NCI-H345 treated with DMSO at 0.1 percent for 48 hours (cell line): Measurements from ENCODE around the gene RBM4B.
"Not testable (repeated sequence)": the region's sequence is repeated elsewhere in the genome, so short reads cannot be mapped to it uniquely, and the experiment has no call there.

Experiments
- DNase-seq: peaks from one replicate; lab custom pipeline; 2025; ENCODE audit not compliant: unreplicated experiment; lab: John Stamatoyannopoulos, UW

RBM4B gene, protein sequence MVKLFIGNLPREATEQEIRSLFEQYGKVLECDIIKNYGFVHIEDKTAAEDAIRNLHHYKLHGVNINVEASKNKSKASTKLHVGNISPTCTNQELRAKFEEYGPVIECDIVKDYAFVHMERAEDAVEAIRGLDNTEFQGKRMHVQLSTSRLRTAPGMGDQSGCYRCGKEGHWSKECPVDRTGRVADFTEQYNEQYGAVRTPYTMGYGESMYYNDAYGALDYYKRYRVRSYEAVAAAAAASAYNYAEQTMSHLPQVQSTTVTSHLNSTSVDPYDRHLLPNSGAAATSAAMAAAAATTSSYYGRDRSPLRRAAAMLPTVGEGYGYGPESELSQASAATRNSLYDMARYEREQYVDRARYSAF

DNA sequence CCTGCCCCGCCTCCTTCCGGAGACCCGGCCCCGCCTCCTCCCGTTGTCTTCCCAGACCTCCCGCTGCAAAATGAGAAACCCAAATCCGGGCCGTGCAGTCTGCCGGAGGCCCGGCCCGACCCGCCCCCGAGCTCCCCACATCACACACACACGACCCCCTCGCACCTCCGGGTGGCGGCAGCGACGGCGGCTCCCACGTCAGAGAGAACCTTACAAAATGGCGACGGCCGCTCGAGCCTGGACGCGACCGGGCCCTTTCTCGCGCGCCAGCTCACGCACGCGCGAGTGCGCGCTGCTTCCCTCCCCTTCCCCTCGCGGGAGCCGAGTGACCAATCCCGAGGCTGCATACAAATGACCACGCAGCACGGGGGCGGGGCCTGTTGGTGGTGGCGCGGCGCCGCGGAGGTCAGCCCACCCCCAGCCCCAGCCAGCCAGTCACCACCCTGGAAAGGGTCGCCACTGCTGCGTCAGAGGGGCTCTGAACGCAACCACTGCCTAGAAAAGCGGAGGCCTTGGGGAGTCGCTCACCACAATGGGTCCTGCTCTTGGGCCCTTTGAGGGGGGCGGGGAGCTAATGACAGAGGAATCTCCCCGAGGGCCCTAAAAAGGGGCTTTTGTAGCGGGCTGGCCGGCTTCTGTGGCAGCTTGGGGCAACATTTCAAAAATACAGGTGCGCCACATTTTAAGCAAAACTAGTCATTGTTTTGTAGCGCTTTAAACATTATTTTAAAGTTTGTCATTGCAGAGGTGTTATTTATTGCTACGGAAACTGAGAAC lies at the start of gene RBM4B:
TSS of gene RBM4B (minus strand) at position 289 of the 777 bp plus-strand sequence. CDS start 808 bp downstream, outside the sequence.
- peak; percentile 96 for DNase-seq

DNA sequence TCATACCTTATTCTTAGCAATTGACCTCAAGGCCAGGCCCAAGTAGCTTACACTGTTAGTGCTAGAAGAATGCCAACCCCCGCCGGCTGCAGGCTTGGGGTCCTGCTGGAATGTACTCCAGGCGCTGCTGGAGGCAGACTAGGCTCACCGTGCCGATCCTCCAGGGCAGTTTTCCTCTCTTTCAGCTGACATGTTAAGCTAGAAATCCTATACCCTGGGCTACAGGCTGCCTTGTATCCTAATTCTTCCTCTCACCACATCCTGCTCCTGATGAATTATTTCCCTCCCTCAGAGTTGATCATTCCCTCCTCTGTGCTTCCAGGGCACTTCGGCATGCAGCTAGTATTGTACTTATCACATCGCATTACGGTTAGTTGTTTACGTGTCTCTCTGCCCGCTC lies 48.0 kb upstream of the RBM4B start:
- no peak for DNase-seq

DNA sequence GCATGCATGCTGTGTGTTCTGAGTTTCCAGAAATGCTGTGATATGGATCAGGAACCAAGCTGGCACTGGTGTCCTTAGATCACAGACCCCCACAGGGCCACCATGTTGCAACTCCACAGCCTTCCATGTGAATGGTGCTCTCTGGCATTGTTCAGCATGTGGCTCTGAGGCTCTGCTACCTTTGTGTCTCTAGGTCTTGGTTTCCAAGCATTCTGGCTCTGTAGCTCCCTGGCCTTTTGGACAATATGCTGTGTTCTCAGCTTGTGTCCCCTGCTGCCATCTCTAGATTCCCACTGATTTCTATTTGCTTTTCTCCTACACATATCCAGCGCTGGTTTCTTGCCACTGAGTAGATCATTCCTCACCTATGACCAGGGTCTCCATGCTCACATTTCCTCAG lies 47.4 kb upstream of the RBM4B start:
- no peak for DNase-seq

DNA sequence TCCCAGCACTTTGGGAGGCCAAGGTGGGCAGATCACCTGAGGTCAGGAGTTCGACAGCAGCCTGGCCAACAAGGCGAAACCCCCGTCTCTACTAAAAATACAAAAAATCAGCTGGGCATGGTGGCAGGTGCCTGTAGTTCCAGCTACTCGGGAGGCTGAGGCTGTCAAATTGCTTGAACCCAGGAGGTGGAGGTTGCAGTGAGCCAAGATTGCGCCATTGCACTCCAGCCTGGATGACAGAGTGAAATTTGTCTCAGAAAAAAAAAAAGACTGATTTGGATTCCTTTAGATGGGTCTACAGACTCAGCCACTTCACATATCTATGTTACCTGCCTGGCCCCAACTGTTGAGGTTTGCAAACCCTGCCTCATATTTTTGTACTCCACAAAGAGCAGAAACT lies 46.5 kb upstream of the RBM4B start:
- DNase-seq, result not testable (repeated sequence)

DNA sequence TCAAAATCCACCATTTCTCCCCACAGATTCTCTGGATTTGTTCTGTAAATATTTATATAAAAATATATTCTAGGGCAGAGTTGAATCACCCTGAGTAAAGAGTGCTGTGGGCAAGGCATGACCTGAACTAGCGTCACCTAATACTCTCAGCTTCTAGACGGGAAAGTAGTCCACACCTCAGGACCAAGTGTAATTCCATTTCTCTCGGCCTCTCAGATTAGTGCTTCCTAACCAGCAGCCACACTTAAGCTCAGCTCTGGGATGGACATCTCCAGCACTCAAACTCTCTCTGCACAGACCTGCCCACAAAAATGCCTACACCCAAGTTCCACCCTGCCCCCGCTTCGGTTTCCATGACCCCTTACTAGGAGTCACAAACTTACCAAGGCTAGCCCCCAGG lies 46.0 kb upstream of the RBM4B start:
- DNase-seq, result no peak

DNA sequence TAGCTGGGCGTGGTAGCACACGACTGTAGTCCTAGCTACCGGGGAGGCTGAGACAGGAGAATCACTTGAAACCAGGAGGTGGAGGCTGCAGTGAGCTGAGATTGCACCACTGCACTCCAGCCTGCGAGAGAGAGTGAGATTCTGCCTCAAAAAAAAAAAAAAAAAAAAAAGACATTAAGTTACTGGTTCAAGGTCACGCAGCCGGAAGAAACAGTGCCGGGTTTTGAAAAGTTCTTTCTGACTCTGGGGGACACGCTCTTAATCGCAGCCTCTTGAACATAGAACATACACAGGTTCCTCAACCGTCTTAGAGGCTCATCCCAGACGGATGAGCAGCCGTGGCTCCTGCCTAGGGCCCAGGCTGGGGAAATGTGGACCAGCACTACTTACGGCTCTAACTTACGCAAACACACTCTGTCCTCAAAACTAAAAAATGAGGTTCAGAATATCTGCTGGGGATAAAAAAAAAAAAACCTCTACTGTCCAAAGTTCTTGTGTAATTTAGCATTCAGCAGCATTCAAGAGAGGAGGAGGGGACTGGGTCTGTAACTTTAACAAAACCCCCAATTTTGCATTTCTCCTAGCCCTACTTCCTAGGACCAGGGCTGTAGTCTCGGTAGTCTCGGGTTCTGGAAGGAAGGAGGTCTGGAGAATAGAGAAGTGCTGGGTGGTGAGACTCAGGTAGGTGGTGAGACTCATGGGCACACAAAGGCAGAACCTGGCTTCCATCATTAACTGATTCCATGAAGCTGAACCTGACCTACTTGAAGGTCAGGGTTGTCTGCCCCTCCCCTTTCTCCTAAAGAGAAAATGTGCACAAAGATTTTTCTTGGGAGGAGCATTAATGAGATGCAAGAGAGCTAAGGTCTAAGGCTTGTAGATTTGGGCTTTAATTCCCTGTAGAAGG lies 45.3 kb upstream of the RBM4B start:
- no peak for DNase-seq

DNA sequence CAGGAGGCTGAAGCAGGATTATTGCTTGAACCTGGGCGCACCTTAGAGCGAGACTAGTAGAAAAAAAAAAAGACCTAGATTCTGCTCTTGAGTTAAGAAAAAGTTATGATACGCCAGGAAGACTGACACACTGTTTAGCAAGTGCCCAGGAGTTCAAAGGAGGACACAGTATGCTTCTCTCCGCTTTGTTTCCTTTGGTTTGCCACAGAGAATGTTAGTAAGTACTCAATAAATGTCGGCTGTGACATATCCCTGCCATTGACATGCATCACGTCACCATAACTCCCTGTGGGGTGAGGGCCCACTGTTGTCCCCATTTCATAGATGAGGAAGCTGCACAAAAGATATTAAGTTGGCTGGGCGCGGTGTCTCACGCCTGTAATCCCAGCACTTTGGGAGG lies 44.3 kb upstream of the RBM4B start:
- no peak for DNase-seq

DNA sequence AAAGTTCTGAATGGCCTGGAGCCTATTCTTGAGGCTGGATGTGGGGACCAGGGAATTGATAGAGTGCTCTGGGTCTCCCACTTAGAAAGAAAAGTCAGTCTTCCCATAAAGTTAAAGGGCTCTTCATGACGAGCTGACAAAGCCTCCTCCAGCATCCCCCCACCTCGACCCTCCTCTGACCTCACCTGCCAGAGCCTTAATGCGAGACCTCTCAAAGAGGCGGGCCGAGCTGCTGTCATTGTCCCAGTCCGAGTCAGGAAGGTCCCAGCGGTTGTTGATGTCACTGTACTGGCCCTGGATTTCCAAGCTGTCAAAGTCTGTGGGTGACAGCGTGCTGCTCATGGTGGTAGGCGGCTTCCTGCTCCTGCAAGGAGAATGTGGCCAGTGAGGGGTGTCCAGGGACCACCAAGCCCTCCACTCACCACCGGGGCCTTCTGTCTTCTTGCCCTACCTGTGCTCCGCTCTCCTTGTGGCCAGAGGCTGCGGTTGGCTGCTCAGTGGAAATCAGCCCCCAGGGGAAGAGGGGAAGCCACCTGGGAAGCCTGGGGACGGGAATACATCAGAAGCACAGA lies 43.3 kb upstream of the RBM4B start:
- DNase-seq, result no peak

DNA sequence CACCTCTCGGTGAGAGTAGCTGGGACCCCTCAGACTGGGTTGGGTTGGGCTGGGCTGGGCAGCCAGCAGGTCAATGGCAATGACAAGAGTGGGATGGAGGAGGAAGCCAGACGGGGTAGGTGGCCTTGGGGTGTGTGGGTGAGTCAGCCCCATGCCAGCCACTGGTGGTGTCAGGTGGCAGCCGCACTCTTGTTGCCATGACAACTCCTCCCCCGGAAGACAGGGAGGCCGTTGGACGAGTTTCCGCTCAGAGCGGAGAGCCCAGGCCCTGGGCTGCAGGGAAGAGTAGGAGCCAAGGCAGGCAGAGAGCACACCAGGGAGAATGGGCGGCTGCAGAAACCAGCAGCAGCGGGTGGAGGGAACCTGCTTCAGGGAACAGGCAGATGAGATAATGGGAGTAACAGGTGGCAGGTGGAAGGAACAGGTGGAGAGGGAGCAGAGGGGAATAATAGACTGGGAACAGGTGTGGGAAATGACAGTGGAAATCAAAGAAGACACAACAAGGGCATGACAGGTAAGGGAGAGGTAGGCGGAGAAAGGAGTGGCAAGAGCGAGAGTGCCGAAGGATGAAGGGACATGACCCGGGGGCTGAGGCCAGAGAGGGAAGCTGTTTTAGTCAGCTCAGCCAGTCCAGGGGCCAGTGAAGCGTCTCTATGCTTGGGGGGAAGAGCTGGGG lies 42.7 kb upstream of the RBM4B start:
- DNase-seq, result peak; percentile 98

DNA sequence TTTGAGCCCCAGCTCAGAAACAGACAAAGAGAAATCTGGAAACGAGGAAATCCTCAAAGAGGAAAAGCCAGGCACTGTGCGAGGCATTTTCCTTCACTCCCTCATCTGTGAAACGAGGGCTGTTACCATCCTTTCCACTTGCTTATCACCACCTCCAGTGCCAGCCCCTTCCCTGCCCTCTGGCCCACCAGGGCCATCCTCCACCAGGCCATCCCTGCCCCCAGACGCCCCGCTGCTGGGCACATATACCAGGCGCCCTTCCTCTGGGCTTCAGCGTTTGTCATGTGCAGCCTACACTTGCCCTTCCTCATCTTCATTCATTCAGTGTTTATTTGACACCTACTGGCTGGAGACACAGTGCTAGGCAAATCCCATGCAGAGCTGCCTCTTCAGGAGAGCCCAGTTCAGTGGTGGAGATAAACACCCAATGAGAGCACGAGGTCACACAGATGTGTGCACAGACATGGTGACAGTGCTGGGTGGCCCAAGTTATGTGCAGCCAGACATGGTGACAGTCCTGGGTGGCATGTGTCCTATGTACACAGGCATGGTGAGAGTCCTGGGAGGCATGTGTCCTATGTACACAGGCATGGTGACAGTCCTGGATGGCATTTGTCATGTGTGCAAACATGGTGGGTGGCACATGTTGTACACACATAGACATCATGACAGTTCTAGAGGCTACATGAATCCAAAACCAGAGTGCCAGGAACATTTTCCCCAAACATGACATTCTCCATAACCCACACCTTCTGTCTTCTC lies 41.6 kb upstream of the RBM4B start:
- no peak for DNase-seq

DNA sequence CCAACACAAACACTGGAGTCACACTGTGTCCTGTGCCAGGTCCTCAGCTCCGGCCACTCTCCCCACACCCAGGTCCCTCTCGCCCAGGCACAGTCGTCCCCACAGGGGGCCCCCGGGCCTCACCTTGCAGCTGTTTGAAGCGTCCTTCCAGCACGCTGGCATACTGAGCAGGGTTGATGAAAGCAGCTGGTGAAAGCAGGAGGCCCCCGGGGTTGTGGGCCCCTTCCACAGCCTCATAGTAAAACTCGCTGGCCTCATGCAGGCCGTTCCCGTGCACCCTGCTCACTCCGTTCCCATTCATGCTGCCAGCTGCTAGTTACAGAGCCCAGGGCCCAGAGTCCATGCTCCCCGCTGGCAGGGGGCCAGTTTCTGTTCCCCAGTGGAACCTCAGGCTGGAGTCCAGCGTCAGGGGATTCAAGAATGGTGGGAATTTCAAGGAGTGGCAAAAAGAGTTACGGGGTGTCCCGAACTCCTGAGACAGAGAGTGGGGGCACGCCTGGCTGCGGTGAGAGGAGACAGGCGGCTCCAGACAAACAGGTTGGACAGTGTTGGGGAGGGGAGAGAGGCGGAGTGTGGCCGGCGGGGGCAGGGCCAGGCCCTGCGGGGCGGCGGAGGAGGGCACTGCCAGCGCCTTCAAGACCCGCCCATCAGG lies 40.8 kb upstream of the RBM4B start:
- no peak for DNase-seq

DNA sequence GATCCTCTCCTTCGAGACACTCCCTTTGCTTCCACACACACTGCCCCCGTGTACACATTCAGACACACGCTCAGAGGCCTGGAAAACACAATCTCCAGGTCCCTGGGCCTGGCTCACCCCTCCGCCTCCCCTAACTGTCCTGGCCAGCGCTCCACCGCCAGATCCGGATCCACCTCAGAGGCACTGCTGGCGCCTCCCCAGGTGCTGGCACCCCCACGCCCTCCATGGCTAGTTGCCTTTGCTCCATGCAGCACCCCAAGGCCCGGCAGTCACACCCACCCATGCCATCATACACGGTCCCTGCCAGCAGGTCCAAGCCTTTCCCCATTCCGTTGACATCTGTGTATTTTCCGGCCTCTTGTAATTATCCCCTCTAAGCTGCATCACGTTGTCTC lies 40.2 kb upstream of the RBM4B start:
- DNase-seq, result no peak

DNA sequence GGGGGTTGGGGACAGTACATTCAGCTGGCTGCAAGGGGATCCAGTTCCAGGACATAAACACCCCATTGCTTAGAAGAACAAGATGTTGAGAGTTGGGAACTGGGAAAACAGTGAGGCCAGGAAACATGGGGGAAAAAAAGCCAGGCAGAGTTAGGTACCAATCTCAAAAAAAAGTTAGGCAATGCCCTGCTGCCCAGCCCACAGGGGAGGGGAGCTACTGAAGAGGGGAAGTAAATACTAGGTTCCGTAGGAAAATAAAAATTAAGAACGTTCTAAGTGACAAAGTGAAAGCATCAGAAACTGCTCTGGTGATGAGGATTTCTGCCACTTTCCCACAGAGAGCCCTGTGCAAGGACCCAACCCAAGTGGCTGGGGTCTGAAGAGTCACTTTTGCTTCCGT lies 39.3 kb upstream of the RBM4B start:
- no peak for DNase-seq

DNA sequence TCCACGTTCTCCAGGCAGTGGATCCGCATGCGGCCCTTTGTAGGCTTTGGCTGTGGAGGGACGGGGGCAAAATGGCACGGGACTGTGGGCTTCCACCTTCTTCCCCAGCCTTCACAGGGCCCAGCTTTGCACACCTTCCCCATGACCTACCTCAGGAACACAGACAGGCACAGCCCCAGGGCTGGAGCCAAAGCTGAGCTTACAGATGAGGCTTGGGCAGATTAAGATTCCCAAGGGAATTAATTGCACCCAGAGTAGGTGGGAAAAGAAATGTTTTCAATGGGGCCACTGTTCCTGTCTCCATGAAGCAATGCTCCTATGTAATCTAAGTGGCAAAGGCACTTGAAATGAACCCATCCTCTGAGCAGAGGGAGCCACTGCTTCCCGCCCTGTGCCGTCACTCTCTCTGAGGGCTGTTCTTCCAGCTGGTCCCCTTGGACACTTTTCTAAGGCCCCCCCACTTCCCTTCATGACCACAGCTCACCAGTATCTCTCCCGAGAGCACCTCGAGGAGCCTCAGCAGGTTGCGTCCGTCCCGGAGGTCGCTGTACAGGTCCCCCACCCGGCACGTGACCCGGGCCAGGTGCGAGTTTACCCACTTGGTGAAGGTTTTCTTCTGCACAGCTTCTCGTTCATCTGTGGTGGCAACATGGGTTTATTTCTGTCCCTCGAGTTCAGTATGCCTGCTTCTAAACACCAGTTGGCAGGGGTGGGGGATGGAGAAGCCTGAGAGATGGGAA lies 37.8 kb upstream of the RBM4B start:
- DNase-seq, result no peak

DNA sequence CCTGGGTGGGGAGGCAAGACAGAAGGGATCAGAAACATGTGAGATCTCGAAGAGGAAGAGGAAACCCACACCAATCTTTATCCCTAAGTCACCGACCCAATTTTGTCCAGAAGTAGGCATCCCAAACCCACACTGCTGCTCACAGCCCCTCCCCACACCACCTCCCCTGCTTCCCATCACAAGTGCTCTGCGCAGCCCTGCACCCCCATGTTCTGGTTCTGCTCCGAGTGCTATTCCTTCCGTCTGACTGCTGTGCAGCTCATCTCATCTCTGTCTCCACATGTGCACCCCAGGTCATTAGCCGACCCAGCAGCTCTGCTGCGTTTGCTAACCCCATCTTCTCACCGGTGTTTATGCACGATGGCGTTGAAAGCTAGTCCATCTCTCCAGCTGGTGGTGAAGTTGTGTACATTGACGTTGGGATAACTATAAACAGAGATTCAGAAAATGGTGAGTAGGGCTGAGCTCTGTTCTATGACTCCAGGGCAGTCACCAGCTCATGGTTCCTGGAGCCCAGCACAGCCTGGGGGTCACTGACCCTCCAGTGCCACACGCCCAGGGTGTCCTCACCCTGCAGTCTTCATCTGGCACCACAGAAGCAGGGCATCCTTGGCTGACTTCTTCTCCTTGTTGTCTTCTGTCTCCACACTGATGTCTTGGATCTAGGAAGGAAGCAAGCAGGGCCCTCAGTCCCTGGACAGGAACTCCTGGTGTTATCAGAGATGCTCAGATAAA lies 36.2 kb upstream of the RBM4B start:
- DNase-seq, result no peak

DNA sequence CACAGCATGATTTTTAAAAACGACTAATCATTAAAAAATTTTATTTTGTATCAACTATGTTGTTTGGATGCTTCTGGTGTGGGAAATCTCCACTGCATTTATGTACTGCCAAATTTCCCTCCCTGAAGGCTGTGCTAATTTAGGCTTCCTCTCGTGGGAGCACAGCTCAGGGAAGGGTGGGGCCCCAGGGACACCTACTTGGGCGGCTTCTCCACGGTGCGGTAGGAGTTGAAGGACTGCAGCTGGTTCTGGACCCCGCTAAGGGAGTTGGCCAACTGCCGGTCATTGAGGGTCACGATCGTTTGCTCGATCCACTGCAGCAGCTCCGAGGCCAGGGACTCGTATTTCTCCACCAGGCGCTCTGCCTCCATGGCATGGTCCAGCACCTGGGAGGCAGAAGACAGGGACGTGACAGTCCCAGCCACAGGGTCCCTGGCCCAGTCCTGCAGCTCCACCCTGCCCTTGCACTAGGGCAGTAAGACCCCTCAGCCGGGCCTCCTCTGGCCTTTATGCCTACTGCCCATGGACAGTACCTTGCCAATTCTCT lies 32.8 kb upstream of the RBM4B start:
- DNase-seq, result no peak

DNA sequence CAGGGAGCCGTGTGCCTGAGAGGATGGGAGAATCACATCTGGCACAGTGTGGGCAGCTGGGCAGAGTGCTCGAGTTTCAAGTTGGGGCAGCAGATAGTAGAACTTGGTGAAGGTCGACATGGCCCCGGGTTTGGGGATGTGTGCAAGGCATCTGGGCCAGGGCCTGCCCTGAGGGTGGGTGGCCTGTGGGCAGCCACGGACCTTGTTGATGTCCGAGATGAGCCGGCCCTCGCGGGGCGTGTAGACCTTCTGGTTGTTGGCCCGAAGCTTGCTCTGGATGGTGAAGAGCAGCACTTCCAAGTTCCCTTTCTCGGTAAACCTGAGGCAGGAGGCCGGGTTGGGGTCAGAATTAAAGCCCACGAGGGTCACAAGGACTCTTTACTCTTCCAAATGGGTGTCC lies 31.0 kb upstream of the RBM4B start:
- DNase-seq, result no peak

DNA sequence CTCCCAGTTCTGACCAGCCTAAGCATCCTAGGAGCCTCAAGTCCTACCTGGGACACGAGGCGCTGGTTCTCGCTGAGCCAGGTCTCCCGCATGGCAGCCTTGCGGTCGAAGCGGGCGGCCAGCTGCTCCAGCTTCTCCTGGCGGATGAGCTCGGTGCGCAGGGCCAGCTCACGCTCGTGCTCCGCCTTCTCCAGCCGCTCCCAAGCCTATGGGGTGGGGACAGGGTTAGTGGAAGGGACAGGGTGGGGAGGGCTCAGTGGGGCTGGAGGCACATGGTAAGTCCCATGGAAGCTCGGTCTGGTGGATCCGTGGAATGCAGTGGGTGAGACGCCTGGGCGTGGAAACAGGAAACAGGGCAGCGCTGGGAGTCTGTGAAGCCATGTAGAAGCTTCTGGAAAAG lies 30.4 kb upstream of the RBM4B start:
- no peak for DNase-seq
